ENCODE measurements around the gene ZBTB20.

GRCh38 chr3:114619771-114620170 is 527.3 kb downstream of the ZBTB20 start:
- TF ChIP-seq CTCF (IDR thresholded peaks at IDR 0.05), result no peak
- TF ChIP-seq POLR2A (IDR thresholded peaks at IDR 0.05), result no peak

Measured in thyroid gland (tissue), 4 donors.